SK-N-MC (cell line): ENCODE measurements around the gene XXYLT1.
"Not testable (repeated sequence)": the region's sequence is repeated elsewhere in the genome, so short reads cannot be mapped to it uniquely, and the experiment has no call there.

Source experiments
- DNase-seq: peaks from one replicate; pipeline ENCODE4 v3.0.0-alpha.2; 2011; ENCODE audit warnings: low read depth, low spot score
- H3K27ac ChIP-seq: fragments of 200-600 bp; sonication (generic); 2 replicates; pipeline ENCODE4 v1.5.1; 2016; ENCODE audit warnings: mixed run types
- H3K36me3 ChIP-seq: fragments of 200-600 bp; sonication (generic); 2 replicates; pipeline ENCODE4 v1.6.1; 2017; ENCODE audit warnings: antibody characterized with exemption, low read length, mixed read lengths; ENCODE audit not compliant: insufficient read depth
- H3K4me3 ChIP-seq: fragments of 200-600 bp; sonication (generic); 2 replicates; pipeline ENCODE4 v1.5.1; 2016
- H3K9ac ChIP-seq: fragments of 200-600 bp; sonication (generic); 2 replicates; pipeline ENCODE4 v1.8.0; 2017; ENCODE audit warnings: mixed run types, mixed read lengths; ENCODE audit not compliant: insufficient read length
- H3K9me3 ChIP-seq: fragments of 200-600 bp; sonication (generic); 2 replicates; pipeline ENCODE4 v1.6.1; 2017; ENCODE audit warnings: low read depth, mild to moderate bottlenecking, antibody characterized with exemption, low read length, moderate library complexity, mixed read lengths
- EZH2 ChIP-seq: fragments of 200-600 bp; sonication (generic); IDR thresholded peaks from one replicate; pipeline ENCODE4 v1.6.1; 2017; ENCODE audit warnings: antibody characterized with exemption
- FOXP2 ChIP-seq: optimal IDR thresholded peaks from 2 replicates; pipeline ENCODE3; 2011; ENCODE audit warnings: mild to moderate bottlenecking, moderate library complexity; ENCODE audit not compliant: insufficient read depth; ENCODE audit errors: extremely low read length, control extremely low read depth
- POLR2AphosphoS5 ChIP-seq: IDR thresholded peaks from 2 replicates; pipeline ENCODE4 v1.6.1; 2012; ENCODE audit warnings: mild to moderate bottlenecking, low read depth, low read length, borderline replicate concordance

Gene XXYLT1

GRCh38 chr3:195226445-195226844, 44.5 kb downstream of the XXYLT1 start:
- no peaks in the 10 kb centered on the region for H3K9me3 ChIP-seq
- TF ChIP-seq EZH2 (no peak), FOXP2 (no peak), POLR2AphosphoS5 (no peak)
- no peak overlapping the region for H3K4me3 ChIP-seq
- no peak for DNase-seq
- H3K9ac ChIP-seq: no peak overlapping the region
- no peak overlapping the region for H3K27ac ChIP-seq
- peaks cover 13% of the 10 kb centered on the region; the same call in 1 of the 2 replicates for H3K36me3 ChIP-seq

GRCh38 chr3:195224980-195225580, 45.9 kb downstream of the XXYLT1 start:
- Histone ChIP-seq H3K36me3 (peaks cover 13% of the 10 kb centered on the region; the same call in 1 of the 2 replicates), H3K9ac (no peak overlapping the region), H3K4me3 (no peak overlapping the region), H3K27ac (peak overlapping the region; percentile 65; the same call in 1 of the 2 replicates), H3K9me3 (no peaks in the 10 kb centered on the region)
- TF ChIP-seq POLR2AphosphoS5: no peak
- no peak for TF ChIP-seq FOXP2
- no peak for TF ChIP-seq EZH2
- DNase-seq: no peak

GRCh38 chr3:195224156-195224979, 46.6 kb downstream of the XXYLT1 start:
- no peaks in the 10 kb centered on the region for H3K9me3 ChIP-seq
- peak; percentile 35 for DNase-seq
- TF ChIP-seq EZH2 (no peak), POLR2AphosphoS5 (no peak), FOXP2 (no peak)
- no peak overlapping the region for H3K9ac ChIP-seq
- peak overlapping the region; percentile 65 for H3K27ac ChIP-seq
- H3K36me3 ChIP-seq: peaks cover 14% of the 10 kb centered on the region; the same call in 1 of the 2 replicates
- peak overlapping the region; percentile 41 for H3K4me3 ChIP-seq

- TF ChIP-seq POLR2AphosphoS5: no peak
- TF ChIP-seq EZH2: no peak
- TF ChIP-seq FOXP2: no peak
- Histone ChIP-seq H3K36me3 (peaks cover 15% of the 10 kb centered on the region; the same call in 1 of the 2 replicates), H3K4me3 (no peak overlapping the region), H3K9me3 (no peaks in the 10 kb centered on the region), H3K9ac (no peak overlapping the region), H3K27ac (no peak overlapping the region)
- DNase-seq: no peak
Measured at GRCh38 chr3:195221876-195222617, 48.9 kb downstream of the XXYLT1 start.

GRCh38 chr3:195221015-195221853, 49.7 kb downstream of the XXYLT1 start:
- Histone ChIP-seq H3K9me3 (no peaks in the 10 kb centered on the region), H3K4me3 (no peak overlapping the region), H3K27ac (no peak overlapping the region), H3K36me3 (peaks cover 13% of the 10 kb centered on the region; the same call in 1 of the 2 replicates), H3K9ac (no peak overlapping the region)
- TF ChIP-seq EZH2: no peak
- no peak for DNase-seq

- Histone ChIP-seq H3K36me3 (peaks cover 2% of the 10 kb centered on the region; the same call in 1 of the 2 replicates), H3K9ac (no peak overlapping the region), H3K9me3 (no peaks in the 10 kb centered on the region), H3K4me3 (no peak overlapping the region), H3K27ac (no peak overlapping the region)
- TF ChIP-seq POLR2AphosphoS5 (no peak), FOXP2 (no peak), EZH2 (no peak)
- no peak for DNase-seq
Measured at GRCh38 chr3:195219351-195220230, 51.4 kb downstream of the XXYLT1 start.

- H3K4me3 ChIP-seq, H3K36me3 ChIP-seq, DNase-seq, H3K27ac ChIP-seq, H3K9ac ChIP-seq, H3K9me3 ChIP-seq: not testable (repeated sequence)
Measured at GRCh38 chr3:195218331-195218730, 52.6 kb downstream of the XXYLT1 start.

- not testable (repeated sequence) for H3K36me3 ChIP-seq, H3K27ac ChIP-seq, H3K9me3 ChIP-seq, DNase-seq, H3K9ac ChIP-seq, H3K4me3 ChIP-seq
Measured at GRCh38 chr3:195215576-195215975, 55.4 kb downstream of the XXYLT1 start.
